ENCODE results near the gene CTNNB1. TPM values are rescaled to one million over a fixed set of nuclear protein-coding genes. Genes with fewer than 3 reads are reported as not detected.
A peak's percentile ranks its signal among the peaks of the same experiment; 100 is the strongest.

CTNNB1 gene
- total and polyA plus RNA-seq, 2 of the 13 experiments (the other 11 are each of a cell fraction or from before 2014, with no cell fraction given) = 398 to 489 TPM

DNA sequence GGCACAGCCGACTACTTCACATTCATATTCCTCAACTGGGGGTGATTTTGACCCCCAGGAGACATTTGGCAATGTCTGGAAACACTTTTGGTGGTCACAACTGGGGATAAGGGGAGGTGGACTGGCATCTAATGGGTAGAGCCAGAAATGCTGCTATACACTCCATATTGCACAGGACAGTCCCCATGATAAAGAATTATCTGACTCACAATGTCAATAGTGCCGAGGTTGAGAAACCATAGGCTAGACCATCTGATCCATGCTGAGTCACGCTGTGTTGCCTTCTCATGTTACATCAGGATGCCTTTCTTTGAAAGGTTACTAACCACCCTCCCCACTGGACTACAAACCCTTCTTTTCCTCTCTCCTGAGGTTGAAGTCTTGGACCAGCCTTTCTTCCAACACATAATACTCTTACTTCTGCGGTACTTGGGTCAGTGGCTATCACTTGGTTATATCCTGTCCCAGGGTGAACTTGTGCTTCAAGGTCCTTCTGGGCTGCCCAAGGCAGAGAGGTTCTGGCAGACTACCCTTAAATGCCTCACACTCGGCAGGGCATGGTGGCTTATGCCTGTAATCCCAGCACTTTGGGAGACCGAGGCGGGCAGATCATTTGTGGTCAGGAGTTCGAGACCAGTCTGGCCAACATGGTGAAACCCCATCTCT, 68.8 kb downstream of the CTNNB1 start (continued):
- TF ChIP-seq, protein P1, sequence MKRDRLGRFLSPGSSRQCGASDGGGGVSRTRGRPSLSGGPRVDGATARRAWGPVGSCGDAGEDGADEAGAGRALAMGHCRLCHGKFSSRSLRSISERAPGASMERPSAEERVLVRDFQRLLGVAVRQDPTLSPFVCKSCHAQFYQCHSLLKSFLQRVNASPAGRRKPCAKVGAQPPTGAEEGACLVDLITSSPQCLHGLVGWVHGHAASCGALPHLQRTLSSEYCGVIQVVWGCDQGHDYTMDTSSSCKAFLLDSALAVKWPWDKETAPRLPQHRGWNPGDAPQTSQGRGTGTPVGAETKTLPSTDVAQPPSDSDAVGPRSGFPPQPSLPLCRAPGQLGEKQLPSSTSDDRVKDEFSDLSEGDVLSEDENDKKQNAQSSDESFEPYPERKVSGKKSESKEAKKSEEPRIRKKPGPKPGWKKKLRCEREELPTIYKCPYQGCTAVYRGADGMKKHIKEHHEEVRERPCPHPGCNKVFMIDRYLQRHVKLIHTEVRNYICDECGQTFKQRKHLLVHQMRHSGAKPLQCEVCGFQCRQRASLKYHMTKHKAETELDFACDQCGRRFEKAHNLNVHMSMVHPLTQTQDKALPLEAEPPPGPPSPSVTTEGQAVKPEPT (CRISPR knock-in tag; IDR thresholded peaks at IDR 0.05; ENCODE audit: low read depth) = 0 out of 2 replicates have a peak, but pooled peaks have one; percentile 62
- TF ChIP-seq NFIB (CRISPR knock-in tag; IDR thresholded peaks at IDR 0.05; ENCODE audit: borderline replicate concordance) (no peak), ZNF678 (CRISPR knock-in tag; IDR thresholded peaks at IDR 0.05) (no peak), ZNF777 (CRISPR knock-in tag; IDR thresholded peaks at IDR 0.05) (no peak), ZNF44 (CRISPR knock-in tag; IDR thresholded peaks at IDR 0.05) (no peak), ZNF354B (CRISPR knock-in tag; IDR thresholded peaks at IDR 0.05) (no peak), CREM (IDR thresholded peaks at IDR 0.05) (peak; percentile 74; the same call in 1 of the 2 replicates), CREM (CRISPR knock-in tag; IDR thresholded peaks at IDR 0.05) (no peak), CENPT (CRISPR knock-in tag; IDR thresholded peaks at IDR 0.05; ENCODE audit: low read depth) (no peak), TRIM24 (CRISPR knock-in tag; IDR thresholded peaks at IDR 0.05) (peak; percentile 85), ZNF629 (CRISPR knock-in tag; conservative IDR thresholded peaks at IDR 0.05) (0 out of 2 replicates have a peak, but pooled peaks have one; percentile 12), ELF4 (CRISPR knock-in tag; IDR thresholded peaks at IDR 0.05; ENCODE audit: borderline replicate concordance) (no peak), FOXK1 (CRISPR knock-in tag; IDR thresholded peaks at IDR 0.05; ENCODE audit: borderline replicate concordance, low read depth) (peak; percentile 92), ZFP90 (CRISPR knock-in tag; IDR thresholded peaks at IDR 0.05; ENCODE audit: borderline replicate concordance) (no peak; the same call in 1 of the 2 replicates), ZNF292 (CRISPR knock-in tag; IDR thresholded peaks at IDR 0.05; ENCODE audit: borderline replicate concordance, low read depth) (peak; percentile 77; the same call in 1 of the 2 replicates), ZNF205 (CRISPR knock-in tag; IDR thresholded peaks at IDR 0.05) (peak; percentile 88; the same call in 1 of the 2 replicates), ZNF253 (CRISPR knock-in tag; IDR thresholded peaks at IDR 0.05; ENCODE audit: borderline replicate concordance) (no peak), ZFP62 (CRISPR knock-in tag; IDR thresholded peaks at IDR 0.05) (no peak), RCOR2 (CRISPR knock-in tag; IDR thresholded peaks at IDR 0.05) (peak; percentile 94), CHD4 (IDR thresholded peaks at IDR 0.05; ENCODE audit: borderline replicate concordance, low read length) (no peak), ZNF317 (CRISPR knock-in tag; IDR thresholded peaks at IDR 0.05) (peak; percentile 75), GLI4 (CRISPR knock-in tag; IDR thresholded peaks at IDR 0.05; ENCODE audit: borderline replicate concordance) (no peak)
- TF ChIP-seq, protein P2, sequence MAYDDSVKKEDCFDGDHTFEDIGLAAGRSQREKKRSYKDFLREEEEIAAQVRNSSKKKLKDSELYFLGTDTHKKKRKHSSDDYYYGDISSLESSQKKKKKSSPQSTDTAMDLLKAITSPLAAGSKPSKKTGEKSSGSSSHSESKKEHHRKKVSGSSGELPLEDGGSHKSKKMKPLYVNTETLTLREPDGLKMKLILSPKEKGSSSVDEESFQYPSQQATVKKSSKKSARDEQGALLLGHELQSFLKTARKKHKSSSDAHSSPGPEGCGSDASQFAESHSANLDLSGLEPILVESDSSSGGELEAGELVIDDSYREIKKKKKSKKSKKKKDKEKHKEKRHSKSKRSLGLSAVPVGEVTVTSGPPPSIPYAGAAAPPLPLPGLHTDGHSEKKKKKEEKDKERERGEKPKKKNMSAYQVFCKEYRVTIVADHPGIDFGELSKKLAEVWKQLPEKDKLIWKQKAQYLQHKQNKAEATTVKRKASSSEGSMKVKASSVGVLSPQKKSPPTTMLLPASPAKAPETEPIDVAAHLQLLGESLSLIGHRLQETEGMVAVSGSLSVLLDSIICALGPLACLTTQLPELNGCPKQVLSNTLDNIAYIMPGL (CRISPR knock-in tag; IDR thresholded peaks at IDR 0.05; ENCODE audit: borderline replicate concordance in 1 of 2, low read depth in 1 of 2) = peak; percentile 45 to 75; a peak in 2 of 4 replicates
- TF ChIP-seq, protein P3, sequence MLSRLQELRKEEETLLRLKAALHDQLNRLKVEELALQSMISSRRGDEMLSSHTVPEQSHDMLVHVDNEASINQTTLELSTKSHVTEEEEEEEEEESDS (CRISPR knock-in tag; IDR thresholded peaks at IDR 0.05; ENCODE audit: borderline replicate concordance) = no peak
- TF ChIP-seq, protein P4, sequence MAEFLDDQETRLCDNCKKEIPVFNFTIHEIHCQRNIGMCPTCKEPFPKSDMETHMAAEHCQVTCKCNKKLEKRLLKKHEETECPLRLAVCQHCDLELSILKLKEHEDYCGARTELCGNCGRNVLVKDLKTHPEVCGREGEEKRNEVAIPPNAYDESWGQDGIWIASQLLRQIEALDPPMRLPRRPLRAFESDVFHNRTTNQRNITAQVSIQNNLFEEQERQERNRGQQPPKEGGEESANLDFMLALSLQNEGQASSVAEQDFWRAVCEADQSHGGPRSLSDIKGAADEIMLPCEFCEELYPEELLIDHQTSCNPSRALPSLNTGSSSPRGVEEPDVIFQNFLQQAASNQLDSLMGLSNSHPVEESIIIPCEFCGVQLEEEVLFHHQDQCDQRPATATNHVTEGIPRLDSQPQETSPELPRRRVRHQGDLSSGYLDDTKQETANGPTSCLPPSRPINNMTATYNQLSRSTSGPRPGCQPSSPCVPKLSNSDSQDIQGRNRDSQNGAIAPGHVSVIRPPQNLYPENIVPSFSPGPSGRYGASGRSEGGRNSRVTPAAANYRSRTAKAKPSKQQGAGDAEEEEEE (CRISPR knock-in tag; IDR thresholded peaks at IDR 0.05; ENCODE audit: borderline replicate concordance) = no peak

Measured in HepG2 (cell line).